OCI-LY3 (cell line): ENCODE data around the gene POP7.
"Not testable (repeated sequence)": the region's sequence is repeated elsewhere in the genome, so short reads cannot be mapped to it uniquely, and the experiment has no call there.

Experiments
- H2AFZ ChIP-seq: fragments of 200-600, 300-600 bp; shearing (Covaris generic); 2 replicates; pipeline ENCODE4 v1.6.0; 2014; ENCODE audit warnings: antibody characterized with exemption, low read depth, low read length
- H3K27ac ChIP-seq: fragments of 200-600, 300-600 bp; sonication (generic); 2 replicates; pipeline ENCODE4 v1.5.1; 2014; ENCODE audit warnings: mild to moderate bottlenecking, low read length, moderate library complexity, mixed read lengths
- H3K27me3 ChIP-seq: fragments of 200-600, 300-600 bp; sonication (generic); 2 replicates; pipeline ENCODE4 v1.6.1; 2014; ENCODE audit warnings: low read depth, low read length, mixed read lengths
- H3K36me3 ChIP-seq: fragments of 200-600, 300-600 bp; sonication (generic); replicated peaks from 2 replicates; pipeline ENCODE3; 2014; ENCODE audit warnings: low read depth, low read length, mixed read lengths
- H3K4me1 ChIP-seq: fragments of 300-600, 200-600 bp; sonication (generic); 2 replicates; pipeline ENCODE4 v1.6.1; 2014; ENCODE audit warnings: low read length, mixed read lengths
- H3K4me2 ChIP-seq: fragments of 200-600, 300-600 bp; sonication (generic); 2 replicates; pipeline ENCODE4 v1.6.1; 2014; ENCODE audit warnings: low read length, mixed read lengths
- H3K4me3 ChIP-seq: fragments of 300-600, 200-600 bp; sonication (generic); 2 replicates; pipeline ENCODE4 v1.5.1; 2014; ENCODE audit warnings: antibody characterized with exemption, mild to moderate bottlenecking, low read length, moderate library complexity
- H3K79me2 ChIP-seq: fragments of 300-600, 200-600 bp; shearing (Covaris generic); 2 replicates; pipeline ENCODE4 v1.6.1; 2014; ENCODE audit warnings: mild to moderate bottlenecking, low read length, mixed read lengths
- H3K9ac ChIP-seq: fragments of 300-600, 200-600 bp; shearing (Covaris generic); 2 replicates; pipeline ENCODE4 v1.6.0; 2014; ENCODE audit warnings: mild to moderate bottlenecking, low read length, moderate library complexity
- H3K9me3 ChIP-seq: fragments of 200-600, 300-600 bp; shearing (Covaris generic); 2 replicates; pipeline ENCODE4 v1.6.1; 2014; ENCODE audit warnings: low read length, mixed read lengths; ENCODE audit not compliant: insufficient read depth
- H4K20me1 ChIP-seq: fragments of 200-600, 300-600 bp; sonication (generic); 2 replicates; pipeline ENCODE4 v1.6.1; 2016; ENCODE audit warnings: low read length, mixed read lengths; ENCODE audit not compliant: insufficient read depth
- CTCF ChIP-seq: fragments of 200-600, 300-600 bp; sonication (generic); IDR thresholded peaks from 2 replicates; pipeline ENCODE4 v1.5.1; 2014; ENCODE audit warnings: antibody characterized with exemption, low read length, low read depth
- EZH2phosphoT487 ChIP-seq: fragments of 200-600 bp; shearing (Covaris generic); IDR thresholded peaks from 2 replicates; pipeline ENCODE4 v1.6.1; 2018; ENCODE audit warnings: antibody characterized with exemption, mixed run types, low read depth

The POP7 gene

GRCh38 chr7:100668069-100668449 lies 37.9 kb upstream of the POP7 start:
- Histone ChIP-seq H3K36me3 (no peaks in the 10 kb centered on the region), H3K79me2 (no peaks in the 10 kb centered on the region), H3K4me2 (no peak overlapping the region), H3K9ac (no peak overlapping the region), H3K4me1 (no peaks in the 10 kb centered on the region), H4K20me1 (no peaks in the 10 kb centered on the region), H3K9me3 (no peaks in the 10 kb centered on the region), H3K4me3 (no peak overlapping the region), H3K27me3 (no peaks in the 10 kb centered on the region; the same call in 1 of the 2 replicates), H3K27ac (no peak overlapping the region), H2AFZ (no peak overlapping the region)
- TF ChIP-seq EZH2phosphoT487 (no peak), CTCF (no peak)

GRCh38 chr7:100669106-100669505 lies 36.8 kb upstream of the POP7 start:
- not testable (repeated sequence) for H3K9me3 ChIP-seq, H3K4me1 ChIP-seq, H3K79me2 ChIP-seq, H4K20me1 ChIP-seq, H2AFZ ChIP-seq, H3K9ac ChIP-seq, H3K4me3 ChIP-seq, H3K4me2 ChIP-seq, H3K36me3 ChIP-seq, H3K27ac ChIP-seq, H3K27me3 ChIP-seq

GRCh38 chr7:100670074-100670473 lies 35.8 kb upstream of the POP7 start:
- Histone ChIP-seq H3K27ac (no peak overlapping the region), H4K20me1 (no peaks in the 10 kb centered on the region)

GRCh38 chr7:100671353-100672327 lies 34.3 kb upstream of the POP7 start:
- H3K27me3 ChIP-seq, result no peaks in the 10 kb centered on the region; the same call in 1 of the 2 replicates
- H3K4me1 ChIP-seq, result no peaks in the 10 kb centered on the region
- TF ChIP-seq EZH2phosphoT487 (no peak), CTCF (no peak)
- H3K4me2 ChIP-seq, result no peak overlapping the region
- H4K20me1 ChIP-seq, result peaks cover 7% of the 10 kb centered on the region; the same call in 1 of the 2 replicates
- no peak overlapping the region for H3K27ac ChIP-seq
- peaks cover 4% of the 10 kb centered on the region for H3K36me3 ChIP-seq
- no peak overlapping the region for H2AFZ ChIP-seq
- peaks cover 25% of the 10 kb centered on the region for H3K79me2 ChIP-seq
- H3K4me3 ChIP-seq, result no peak overlapping the region
- H3K9me3 ChIP-seq, result no peaks in the 10 kb centered on the region
- H3K9ac ChIP-seq, result no peak overlapping the region

More at GRCh38 chr7:100670074-100670473, 35.8 kb upstream of the POP7 start:
- TF ChIP-seq EZH2phosphoT487 (no peak), CTCF (no peak)
- Histone ChIP-seq H3K4me3 (no peak overlapping the region), H3K9me3 (no peaks in the 10 kb centered on the region), H3K27me3 (no peaks in the 10 kb centered on the region; the same call in 1 of the 2 replicates), H2AFZ (no peak overlapping the region), H3K4me1 (no peaks in the 10 kb centered on the region), H3K36me3 (no peaks in the 10 kb centered on the region), H3K9ac (no peak overlapping the region), H3K79me2 (peaks cover 14% of the 10 kb centered on the region), H3K4me2 (no peak overlapping the region)
